Nephron progenitor cell (in vitro differentiated cells): ENCODE data around the gene NCOA5.

ENCODE experiments used
- DNase-seq: peaks from one replicate; pipeline ENCODE4 v3.0.0; 2021
- H3K27ac Mint-ChIP-seq: 2 replicates; pipeline ENCODE4 v1.8.0; 2021; ENCODE audit warnings: mild to moderate bottlenecking, moderate library complexity, mixed read lengths
- H3K27me3 Mint-ChIP-seq: 2 replicates; pipeline ENCODE4 v1.8.0; 2021; ENCODE audit warnings: mild to moderate bottlenecking, low read depth, mixed read lengths; ENCODE audit not compliant: poor library complexity
- H3K36me3 Mint-ChIP-seq: 2 replicates; pipeline ENCODE4 v1.8.0; 2021; ENCODE audit warnings: low read depth, mixed read lengths
- H3K4me1 Mint-ChIP-seq: 2 replicates; pipeline ENCODE4 v1.8.0; 2021; ENCODE audit warnings: mixed read lengths
- H3K4me3 Mint-ChIP-seq: 2 replicates; pipeline ENCODE4 v1.8.0; 2021; ENCODE audit warnings: mild to moderate bottlenecking, moderate library complexity, mixed read lengths
- H3K9me3 Mint-ChIP-seq: 2 replicates; pipeline ENCODE4 v1.8.0; 2021; ENCODE audit warnings: mild to moderate bottlenecking, moderate library complexity, mixed read lengths
- TF ChIP-seq, protein P1 (sequence below): fragments of 200-600 bp; sonication (generic); IDR thresholded peaks from 2 replicates; pipeline ENCODE4 v1.5.0; 2021; ENCODE audit warnings: antibody characterized with exemption

Gene NCOA5

DNA sequence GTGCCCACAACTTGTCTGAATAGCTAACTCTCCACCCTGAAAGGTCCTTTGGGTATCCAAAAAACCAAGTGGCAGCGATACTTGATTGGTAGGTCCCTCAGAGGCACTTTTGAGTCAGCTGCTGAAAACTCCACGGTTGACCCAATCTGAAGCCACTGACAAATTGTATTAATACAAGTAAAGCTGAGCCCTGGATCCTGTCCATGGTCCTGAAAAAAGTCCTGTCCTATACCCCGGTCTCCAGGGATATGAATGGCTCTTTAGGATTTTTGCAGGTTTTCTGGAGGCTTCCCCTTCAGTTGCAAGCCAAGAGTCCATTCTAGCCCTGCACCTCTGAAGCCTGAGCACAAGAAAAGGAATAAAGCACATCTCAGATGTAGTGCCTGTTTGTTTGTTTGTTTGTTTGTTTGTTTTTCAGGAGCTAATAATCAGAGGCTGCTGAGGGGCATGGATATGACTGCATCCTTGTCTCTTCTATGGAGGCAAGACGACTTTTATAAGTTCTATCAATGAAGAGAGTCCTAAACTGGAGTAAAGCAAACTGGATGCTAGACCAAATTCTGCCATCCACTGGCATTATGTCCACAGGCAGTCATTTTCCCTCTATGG, 62.4 kb downstream of the NCOA5 start:
- peak; percentile 78 for DNase-seq

DNA sequence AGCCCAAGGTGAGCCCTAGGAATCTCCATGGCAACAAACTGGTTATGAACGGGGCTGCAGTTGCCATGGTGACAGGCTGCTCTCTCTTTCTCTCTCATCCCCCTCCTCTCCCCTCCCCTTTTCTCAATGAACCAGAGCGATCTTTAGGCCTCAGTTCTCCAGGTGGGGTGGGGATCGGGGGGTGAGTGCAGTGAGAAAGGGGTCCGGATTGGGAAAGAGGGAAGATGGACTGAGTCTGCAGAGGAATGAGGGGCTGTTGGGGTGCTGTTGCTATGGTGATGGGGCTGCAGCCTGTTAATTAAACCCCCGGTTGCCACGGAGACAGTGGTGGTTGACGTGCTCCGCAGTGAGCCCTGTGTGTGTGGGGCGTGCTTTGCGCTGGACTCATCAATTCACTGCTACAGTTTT, 64.4 kb downstream of the NCOA5 start:
- no peaks in the 10 kb centered on the region for H3K9me3 Mint-ChIP-seq
- TF ChIP-seq, protein P1, sequence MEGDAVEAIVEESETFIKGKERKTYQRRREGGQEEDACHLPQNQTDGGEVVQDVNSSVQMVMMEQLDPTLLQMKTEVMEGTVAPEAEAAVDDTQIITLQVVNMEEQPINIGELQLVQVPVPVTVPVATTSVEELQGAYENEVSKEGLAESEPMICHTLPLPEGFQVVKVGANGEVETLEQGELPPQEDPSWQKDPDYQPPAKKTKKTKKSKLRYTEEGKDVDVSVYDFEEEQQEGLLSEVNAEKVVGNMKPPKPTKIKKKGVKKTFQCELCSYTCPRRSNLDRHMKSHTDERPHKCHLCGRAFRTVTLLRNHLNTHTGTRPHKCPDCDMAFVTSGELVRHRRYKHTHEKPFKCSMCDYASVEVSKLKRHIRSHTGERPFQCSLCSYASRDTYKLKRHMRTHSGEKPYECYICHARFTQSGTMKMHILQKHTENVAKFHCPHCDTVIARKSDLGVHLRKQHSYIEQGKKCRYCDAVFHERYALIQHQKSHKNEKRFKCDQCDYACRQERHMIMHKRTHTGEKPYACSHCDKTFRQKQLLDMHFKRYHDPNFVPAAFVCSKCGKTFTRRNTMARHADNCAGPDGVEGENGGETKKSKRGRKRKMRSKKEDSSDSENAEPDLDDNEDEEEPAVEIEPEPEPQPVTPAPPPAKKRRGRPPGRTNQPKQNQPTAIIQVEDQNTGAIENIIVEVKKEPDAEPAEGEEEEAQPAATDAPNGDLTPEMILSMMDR: no peak
- peaks cover 12% of the 10 kb centered on the region for H3K4me1 Mint-ChIP-seq
- peaks cover 91% of the 10 kb centered on the region for H3K27me3 Mint-ChIP-seq
- DNase-seq: no peak
- no peaks in the 10 kb centered on the region for H3K36me3 Mint-ChIP-seq
- H3K4me3 Mint-ChIP-seq: no peak overlapping the region
- H3K27ac Mint-ChIP-seq: no peak overlapping the region

More for the DNA sequence above, 62.4 kb downstream of the NCOA5 start:
- no peaks in the 10 kb centered on the region for H3K36me3 Mint-ChIP-seq
- TF ChIP-seq, protein P1: no peak
- no peak overlapping the region for H3K27ac Mint-ChIP-seq
- no peaks in the 10 kb centered on the region for H3K9me3 Mint-ChIP-seq
- H3K27me3 Mint-ChIP-seq: peaks cover 99% of the 10 kb centered on the region
- H3K4me1 Mint-ChIP-seq: peaks cover 4% of the 10 kb centered on the region
- no peak overlapping the region for H3K4me3 Mint-ChIP-seq

DNA sequence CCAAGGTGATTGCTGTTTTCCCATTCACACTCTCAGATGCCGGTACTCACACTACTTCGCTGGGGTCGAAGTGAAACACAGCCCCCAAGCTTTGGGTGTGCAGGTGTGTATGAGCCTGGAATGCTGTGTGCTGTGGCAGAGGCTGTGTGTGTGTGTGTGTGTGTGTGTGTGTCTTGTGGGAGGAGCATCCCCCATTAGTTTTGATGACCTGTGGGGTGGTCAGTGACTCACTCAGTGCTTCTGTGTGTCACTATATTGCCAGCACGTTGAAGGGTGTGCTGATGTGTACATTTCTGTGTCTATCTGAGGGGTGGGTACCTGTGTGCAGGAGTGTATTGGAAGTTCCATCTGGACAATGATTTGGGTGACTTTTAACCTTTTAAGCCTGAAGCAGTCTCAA, 65.8 kb downstream of the NCOA5 start:
- no peaks in the 10 kb centered on the region for H3K9me3 Mint-ChIP-seq
- peaks cover 8% of the 10 kb centered on the region for H3K4me1 Mint-ChIP-seq
- TF ChIP-seq, protein P1: no peak
- no peak for DNase-seq
- no peaks in the 10 kb centered on the region for H3K36me3 Mint-ChIP-seq
- no peak overlapping the region for H3K4me3 Mint-ChIP-seq
- H3K27ac Mint-ChIP-seq: no peak overlapping the region
- H3K27me3 Mint-ChIP-seq: peaks cover 77% of the 10 kb centered on the region

DNA sequence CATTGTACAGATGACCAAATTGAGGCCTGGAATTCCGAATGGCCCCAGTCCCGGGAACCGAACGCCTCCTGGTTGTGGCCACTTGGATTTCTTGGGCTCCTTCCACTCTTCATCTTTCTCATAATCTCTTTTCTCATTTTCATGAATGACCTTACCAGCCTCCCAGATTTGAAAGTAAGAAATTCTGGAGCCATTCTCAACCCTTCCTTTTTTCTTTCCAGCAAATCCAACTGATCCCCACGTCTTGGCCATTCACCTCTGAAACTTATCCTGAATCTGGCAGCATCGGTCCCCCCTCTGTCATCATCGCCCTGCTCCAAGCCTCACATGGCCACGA, 66.6 kb downstream of the NCOA5 start:
- H3K27ac Mint-ChIP-seq: no peak overlapping the region
- H3K9me3 Mint-ChIP-seq: no peaks in the 10 kb centered on the region
- TF ChIP-seq, protein P1: no peak
- no peaks in the 10 kb centered on the region for H3K36me3 Mint-ChIP-seq
- H3K27me3 Mint-ChIP-seq: peaks cover 69% of the 10 kb centered on the region
- DNase-seq: no peak
- peak overlapping the region; percentile 22 for H3K4me3 Mint-ChIP-seq
- peaks cover 17% of the 10 kb centered on the region for H3K4me1 Mint-ChIP-seq

DNA sequence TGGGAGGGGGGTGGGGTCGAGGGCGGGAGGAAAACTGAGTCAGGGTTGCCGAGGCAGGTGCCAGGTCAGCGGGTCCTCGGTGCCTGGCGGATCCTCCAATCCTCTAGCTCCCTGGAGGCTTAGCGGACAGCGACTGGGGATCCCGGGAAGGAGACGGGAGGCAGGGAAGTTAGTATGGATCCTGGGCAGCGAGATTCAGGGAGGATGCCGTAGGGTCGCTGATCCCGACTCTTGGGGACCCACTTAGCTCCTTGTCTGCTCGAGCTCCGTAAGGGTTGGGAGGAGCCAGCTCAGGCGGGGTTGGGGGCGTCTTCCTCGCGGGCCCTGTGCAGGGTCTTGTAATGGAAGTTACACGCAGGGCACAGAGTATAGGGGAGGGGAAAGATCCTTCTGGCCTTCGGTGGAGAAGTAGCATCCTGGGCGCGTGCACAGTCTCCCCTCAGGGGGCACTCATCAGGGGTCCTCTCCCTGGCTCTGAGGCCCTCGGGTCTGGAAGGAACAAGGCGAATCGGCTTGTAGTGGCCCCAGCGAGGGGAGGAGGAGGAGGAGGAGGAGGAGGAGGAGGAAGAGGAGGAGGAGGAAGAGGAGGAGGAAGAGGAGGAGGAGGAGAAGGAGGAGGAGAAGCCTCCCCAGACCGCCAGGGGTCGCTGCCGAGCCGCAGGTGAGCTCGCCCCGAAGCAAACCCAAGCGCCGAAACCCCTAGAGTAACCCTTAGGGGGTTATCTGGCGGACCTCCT, 67.2 kb downstream of the NCOA5 start:
- H3K4me3 Mint-ChIP-seq: peak overlapping the region; percentile 83
- H3K4me1 Mint-ChIP-seq: peaks cover 22% of the 10 kb centered on the region
- no peak overlapping the region for H3K27ac Mint-ChIP-seq
- TF ChIP-seq, protein P1: peak; percentile 63
- H3K36me3 Mint-ChIP-seq: no peaks in the 10 kb centered on the region
- peak; percentile 82 for DNase-seq
- H3K9me3 Mint-ChIP-seq: no peaks in the 10 kb centered on the region
- peaks cover 63% of the 10 kb centered on the region for H3K27me3 Mint-ChIP-seq
